GM06990 (cell line): ENCODE data around the gene RIPK4.

ENCODE experiments used
- DNase-seq: peaks from one replicate; pipeline ENCODE4 v3.0.0-alpha.2; 2011; ENCODE audit not compliant: insufficient read length; ENCODE audit errors: extremely low read depth
- H3K27me3 ChIP-seq: replicated peaks from 2 replicates; pipeline ENCODE4 v1.6.0; 2011; ENCODE audit warnings: low read length; ENCODE audit not compliant: control insufficient read depth, insufficient read depth
- H3K36me3 ChIP-seq: 2 replicates; pipeline ENCODE4 v1.5.1; 2011; ENCODE audit warnings: low read length; ENCODE audit not compliant: control insufficient read depth, insufficient read depth
- H3K4me3 ChIP-seq: replicated peaks from 2 replicates; pipeline ENCODE4 v1.5.1; 2011; ENCODE audit warnings: low read depth, mild to moderate bottlenecking, control low read depth, low read length
- TF ChIP-seq, protein P1 (sequence below): IDR thresholded peaks from 2 replicates; pipeline ENCODE4 v1.5.1; 2011; ENCODE audit warnings: low read length, control low read depth, mild to moderate bottlenecking, inconsistent platforms; ENCODE audit not compliant: insufficient read depth, poor library complexity, severe bottlenecking

RIPK4 gene

DNA sequence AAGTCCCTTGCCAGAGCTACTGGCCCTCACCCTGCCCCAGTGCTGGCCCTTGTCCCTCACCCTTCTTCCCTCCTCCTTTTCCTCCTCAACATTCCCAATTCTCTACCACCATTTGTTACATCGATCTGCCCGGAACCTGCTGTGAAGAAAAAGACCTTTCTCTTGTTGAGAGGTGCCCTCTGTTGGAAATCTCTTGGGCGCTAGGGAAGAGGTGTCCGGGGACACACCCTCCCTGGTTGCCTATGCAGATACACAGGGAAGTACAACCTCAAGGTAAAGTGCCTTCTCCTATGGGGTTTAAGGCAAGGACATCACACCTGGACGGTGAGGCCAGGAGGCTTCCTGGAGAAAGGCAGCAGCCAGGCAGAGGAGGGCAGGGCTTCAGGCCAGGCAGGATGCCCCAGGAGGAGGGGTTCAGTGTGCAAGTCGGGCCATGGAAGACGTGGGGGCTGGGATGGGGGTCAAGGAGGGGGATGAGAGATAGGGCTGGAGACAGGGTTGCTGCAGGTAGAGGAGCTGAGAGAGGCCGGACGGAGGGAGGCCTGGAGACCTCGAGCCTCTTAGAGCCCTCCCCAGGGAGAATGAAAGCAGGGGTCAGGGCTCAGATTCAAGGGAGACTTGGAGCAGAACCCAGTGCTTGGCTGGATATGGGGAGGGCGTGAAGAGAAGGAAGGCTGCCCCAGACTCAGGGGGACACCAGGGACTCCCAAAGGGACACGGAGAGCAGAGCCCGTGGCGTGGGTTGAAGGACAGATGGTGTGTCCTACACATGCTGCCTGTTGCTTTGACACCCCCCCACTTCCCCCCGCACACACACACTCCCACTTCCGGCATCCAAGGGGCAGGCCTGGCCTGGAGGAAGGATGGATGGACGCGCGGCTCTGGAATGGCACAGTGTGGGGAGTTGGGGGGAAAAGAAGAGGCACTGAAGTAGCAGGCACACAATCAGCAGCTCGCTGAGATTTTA, 44.5 kb downstream of the RIPK4 start:
- Histone ChIP-seq H3K27me3 (no peaks in the 10 kb centered on the region; the same call in 1 of the 2 replicates), H3K36me3 (no peaks in the 10 kb centered on the region), H3K4me3 (no peak overlapping the region)
- TF ChIP-seq, protein P1, sequence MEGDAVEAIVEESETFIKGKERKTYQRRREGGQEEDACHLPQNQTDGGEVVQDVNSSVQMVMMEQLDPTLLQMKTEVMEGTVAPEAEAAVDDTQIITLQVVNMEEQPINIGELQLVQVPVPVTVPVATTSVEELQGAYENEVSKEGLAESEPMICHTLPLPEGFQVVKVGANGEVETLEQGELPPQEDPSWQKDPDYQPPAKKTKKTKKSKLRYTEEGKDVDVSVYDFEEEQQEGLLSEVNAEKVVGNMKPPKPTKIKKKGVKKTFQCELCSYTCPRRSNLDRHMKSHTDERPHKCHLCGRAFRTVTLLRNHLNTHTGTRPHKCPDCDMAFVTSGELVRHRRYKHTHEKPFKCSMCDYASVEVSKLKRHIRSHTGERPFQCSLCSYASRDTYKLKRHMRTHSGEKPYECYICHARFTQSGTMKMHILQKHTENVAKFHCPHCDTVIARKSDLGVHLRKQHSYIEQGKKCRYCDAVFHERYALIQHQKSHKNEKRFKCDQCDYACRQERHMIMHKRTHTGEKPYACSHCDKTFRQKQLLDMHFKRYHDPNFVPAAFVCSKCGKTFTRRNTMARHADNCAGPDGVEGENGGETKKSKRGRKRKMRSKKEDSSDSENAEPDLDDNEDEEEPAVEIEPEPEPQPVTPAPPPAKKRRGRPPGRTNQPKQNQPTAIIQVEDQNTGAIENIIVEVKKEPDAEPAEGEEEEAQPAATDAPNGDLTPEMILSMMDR = no peak
- no peak for DNase-seq

DNA sequence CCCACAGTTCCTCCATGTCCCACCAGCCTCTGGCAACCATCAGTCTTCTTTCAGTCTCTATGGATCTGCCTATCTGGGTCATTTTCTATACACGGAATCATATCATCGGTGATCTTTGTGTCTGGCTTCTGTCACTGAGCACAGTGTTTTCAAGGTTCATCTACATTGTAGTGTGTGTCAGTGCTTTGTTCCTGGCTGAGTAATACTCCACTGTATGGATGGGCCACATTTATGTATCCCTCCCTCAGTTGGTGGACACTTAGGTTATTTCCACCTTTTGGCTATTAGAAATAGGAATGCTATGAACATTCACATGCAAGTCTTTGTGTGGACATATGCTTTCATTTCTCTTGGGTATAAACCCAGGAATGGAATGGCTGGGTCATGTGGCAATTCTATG, 46.6 kb downstream of the RIPK4 start:
- DNase-seq = no peak
- TF ChIP-seq, protein P1 = no peak
- H3K4me3 ChIP-seq = no peak overlapping the region
- H3K27me3 ChIP-seq = no peaks in the 10 kb centered on the region; the same call in 1 of the 2 replicates
- no peaks in the 10 kb centered on the region for H3K36me3 ChIP-seq

DNA sequence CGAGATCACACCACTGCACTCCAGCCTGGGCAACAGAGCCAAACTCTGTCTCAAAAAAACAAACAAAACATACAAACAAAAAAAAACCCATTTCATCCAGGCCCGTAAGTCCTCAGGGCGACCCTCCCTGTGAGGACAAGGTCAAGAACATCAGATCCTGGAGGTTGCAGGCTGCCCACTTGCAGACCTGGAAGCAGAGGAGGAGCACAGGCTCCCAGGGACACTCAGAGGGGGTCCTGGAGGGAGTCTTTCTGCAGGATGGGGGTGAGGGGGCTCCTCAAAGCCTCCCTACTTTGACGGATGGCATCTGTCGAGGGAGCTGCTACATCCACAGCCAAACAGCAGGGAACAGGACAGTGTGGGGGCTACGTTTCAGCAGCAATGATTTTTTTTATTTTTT, 47.2 kb downstream of the RIPK4 start:
- H3K4me3 ChIP-seq = no peak overlapping the region
- DNase-seq = no peak
- TF ChIP-seq, protein P1 = no peak
- H3K36me3 ChIP-seq = no peaks in the 10 kb centered on the region
- H3K27me3 ChIP-seq = no peaks in the 10 kb centered on the region; the same call in 1 of the 2 replicates

DNA sequence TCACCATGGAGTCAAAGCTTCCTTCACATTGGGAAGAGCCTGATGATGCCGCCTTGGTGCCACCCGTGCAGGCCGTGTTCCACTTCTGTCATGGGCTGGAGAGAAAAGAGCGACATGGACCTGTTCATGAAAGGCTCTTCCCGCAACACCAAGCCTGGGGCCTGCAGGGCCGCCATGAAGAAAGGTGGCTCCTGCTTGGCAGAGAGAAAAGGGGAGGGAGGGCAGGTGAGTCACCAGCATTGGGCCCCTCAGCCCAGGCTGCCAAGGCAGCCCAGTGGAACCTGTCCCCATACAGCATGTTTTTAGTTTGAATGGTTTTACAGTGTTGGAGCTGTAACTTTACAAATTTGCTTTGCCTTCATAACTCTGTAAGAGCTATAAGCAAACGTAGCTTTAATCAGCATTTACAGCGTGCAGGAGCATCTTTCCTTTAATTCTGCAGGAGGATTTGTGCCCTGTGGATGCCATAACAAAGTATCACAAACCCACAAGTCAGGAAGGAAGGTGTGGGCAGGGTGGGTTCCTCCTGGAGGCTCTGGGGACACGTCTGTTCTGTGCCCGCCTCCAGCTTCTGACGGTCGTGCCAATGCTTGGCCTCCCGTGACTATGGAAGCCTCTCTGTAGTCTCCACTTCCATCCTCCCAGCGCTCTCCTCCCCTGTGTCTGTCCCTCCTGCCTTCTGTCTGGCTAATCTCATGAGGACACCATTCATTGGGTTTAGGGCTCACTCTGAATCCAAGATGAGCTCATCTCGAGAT, 49.1 kb downstream of the RIPK4 start:
- Histone ChIP-seq H3K27me3 (no peaks in the 10 kb centered on the region; the same call in 1 of the 2 replicates), H3K4me3 (no peak overlapping the region), H3K36me3 (no peaks in the 10 kb centered on the region)
- TF ChIP-seq, protein P1 = no peak
- DNase-seq = no peak

DNA sequence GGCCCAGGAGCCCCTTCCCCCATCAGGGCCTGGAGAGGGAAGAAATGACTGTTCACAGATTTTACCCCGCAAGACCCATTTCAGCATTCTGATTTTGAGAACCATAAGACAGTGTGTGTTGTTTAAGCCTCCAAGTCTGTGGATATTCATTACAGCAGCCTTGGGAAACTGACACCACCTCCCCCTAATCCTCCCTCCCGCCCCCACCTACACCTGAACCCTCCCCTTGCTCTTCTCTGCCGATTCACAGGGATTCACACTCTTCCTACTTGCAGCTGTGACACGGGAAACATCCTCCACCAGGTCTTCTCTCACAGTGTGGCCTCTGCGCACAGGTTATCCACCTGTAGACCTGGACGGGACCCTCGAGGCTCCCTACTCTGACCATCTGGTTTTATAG, 50.1 kb downstream of the RIPK4 start:
- TF ChIP-seq, protein P1 = no peak

More for the DNA sequence above, 50.1 kb downstream of the RIPK4 start:
- H3K27me3 ChIP-seq = no peaks in the 10 kb centered on the region; the same call in 1 of the 2 replicates
- H3K4me3 ChIP-seq = no peak overlapping the region
- DNase-seq = no peak
- no peaks in the 10 kb centered on the region for H3K36me3 ChIP-seq
